Testis (tissue), 3 donors: ENCODE results near the gene ACTL8. TPM values are rescaled to one million over a fixed set of nuclear protein-coding genes. Genes with fewer than 3 reads are reported as not detected.

ENCODE experiments used
- DNase-seq: peaks from one replicate; pipeline ENCODE4 v3.0.0-alpha.2; 2019
- H3K27ac ChIP-seq, 2 donors: fragments of 200-600 bp; sonication (generic); one replicate each; pipeline ENCODE4 v1.5.1; 2019
- H3K27me3 ChIP-seq: fragments of 200-600 bp; sonication (generic); one replicate; pipeline ENCODE4 v1.5.1; 2019
- H3K36me3 ChIP-seq: fragments of 200-600 bp; sonication (generic); one replicate; pipeline ENCODE4 v1.5.1; 2017; ENCODE audit warnings: low read depth; ENCODE audit errors: missing control alignments
- H3K4me1 ChIP-seq: fragments of 200-600 bp; sonication (generic); one replicate; pipeline ENCODE4 v1.5.1; 2019
- H3K4me3 ChIP-seq, 2 donors: fragments of 200-600 bp; sonication (generic); one replicate each; pipeline ENCODE4 v1.5.1; 2017 to 2019
- H3K9me3 ChIP-seq: fragments of 200-600 bp; sonication (generic); one replicate; pipeline ENCODE4 v1.5.1; 2017
- POLR2A ChIP-seq: fragments of 450-650 bp; IDR thresholded peaks from one replicate; pipeline ENCODE4 v1.6.1; 2017; ENCODE audit warnings: antibody characterized with exemption, mild to moderate bottlenecking, moderate library complexity
- WGBS, 2 donors: methylation state at CpG; one replicate each; pipeline ENCODE4 v1.1.5; 2018; 5-methylcytosine and 5-hydroxymethylcytosine counted together
- intact Hi-C: fragments of 100-400 bp; cut with DNase I; formaldehyde crosslinking; loops from one replicate; pipeline ENCODE4 v1.15.1; 2023; ENCODE audit warnings: low total_unique reads
- polyA plus RNA-seq: library from polyadenylated mRNA; stranded (reverse); fragments of 350-450 nt; fragmentation: Illumina TruSeq; extraction: RNeasy Lipid Tissue Mini Kit (QIAGEN cat#74804); gene quantifications from one replicate; pipeline ENCODE4 v1.2.3, GENCODE V29; 2014; ENCODE audit warnings: low read depth, low replicate concordance; ENCODE audit not compliant: insufficient read depth
- total RNA-seq, 2 donors: library from RNA; depleted of rRNA; stranded (reverse); fragments of >200 nt; gene quantifications; one replicate each; pipeline ENCODE4 v1.2.3, GENCODE V29; 2016
- TF ChIP-seq, protein P1 (sequence below), 3 experiments: fragments of 450-650 bp in 2 of 3; fragments of 200-600 bp in 1 of 3; sonication (generic) in 1 of 3; IDR thresholded peaks; one replicate each; pipeline ENCODE4 v1.5.1; 2016 to 2019; ENCODE audit warnings: antibody characterized with exemption in 3 of 3, mild to moderate bottlenecking in 2 of 3, moderate library complexity in 1 of 3

Gene ACTL8
- total and polyA plus RNA-seq, 3 donors from 2014 or later = 10.9 to 12.8 (median 12.6) TPM

DNA sequence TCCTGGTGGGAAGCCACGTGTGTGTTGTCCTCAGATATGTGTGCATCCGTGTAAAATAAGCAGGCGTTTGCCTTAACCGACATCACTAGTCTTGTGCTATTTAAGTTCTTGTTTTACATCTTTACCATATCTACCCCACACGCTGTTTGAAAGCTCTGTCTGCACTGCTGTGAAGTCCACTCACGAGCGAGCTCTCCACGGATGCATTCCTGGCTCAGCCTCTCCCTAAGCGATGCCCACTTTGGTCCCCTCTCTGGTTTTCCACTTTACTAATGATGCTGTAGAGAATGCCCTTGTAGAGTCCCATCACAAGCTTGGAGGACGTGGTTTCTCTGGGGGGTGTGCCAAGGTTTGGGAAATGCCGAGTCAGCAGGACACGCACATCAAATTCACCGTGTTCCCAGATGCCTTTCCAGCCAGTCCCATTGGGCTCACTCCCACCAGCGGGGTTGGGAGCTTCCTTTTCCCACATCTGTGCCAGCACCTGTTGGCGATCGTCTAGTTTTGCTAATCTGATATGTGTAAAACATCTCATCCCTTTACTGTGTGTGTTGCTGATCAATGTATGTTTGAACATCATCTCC, 43.8 kb downstream of the ACTL8 start:
- H3K36me3 ChIP-seq = no peaks in the 10 kb centered on the region
- no peak for DNase-seq
- H3K4me1 ChIP-seq = no peaks in the 10 kb centered on the region
- WGBS, 2 donors = 68 to 76% methylated on average over 16 of the region's 16 CpGs
- H3K27me3 ChIP-seq = no peaks in the 10 kb centered on the region
- H3K9me3 ChIP-seq = no peaks in the 10 kb centered on the region
- H3K27ac ChIP-seq = no peak overlapping the region
- no peak for TF ChIP-seq POLR2A
- TF ChIP-seq, protein P1, sequence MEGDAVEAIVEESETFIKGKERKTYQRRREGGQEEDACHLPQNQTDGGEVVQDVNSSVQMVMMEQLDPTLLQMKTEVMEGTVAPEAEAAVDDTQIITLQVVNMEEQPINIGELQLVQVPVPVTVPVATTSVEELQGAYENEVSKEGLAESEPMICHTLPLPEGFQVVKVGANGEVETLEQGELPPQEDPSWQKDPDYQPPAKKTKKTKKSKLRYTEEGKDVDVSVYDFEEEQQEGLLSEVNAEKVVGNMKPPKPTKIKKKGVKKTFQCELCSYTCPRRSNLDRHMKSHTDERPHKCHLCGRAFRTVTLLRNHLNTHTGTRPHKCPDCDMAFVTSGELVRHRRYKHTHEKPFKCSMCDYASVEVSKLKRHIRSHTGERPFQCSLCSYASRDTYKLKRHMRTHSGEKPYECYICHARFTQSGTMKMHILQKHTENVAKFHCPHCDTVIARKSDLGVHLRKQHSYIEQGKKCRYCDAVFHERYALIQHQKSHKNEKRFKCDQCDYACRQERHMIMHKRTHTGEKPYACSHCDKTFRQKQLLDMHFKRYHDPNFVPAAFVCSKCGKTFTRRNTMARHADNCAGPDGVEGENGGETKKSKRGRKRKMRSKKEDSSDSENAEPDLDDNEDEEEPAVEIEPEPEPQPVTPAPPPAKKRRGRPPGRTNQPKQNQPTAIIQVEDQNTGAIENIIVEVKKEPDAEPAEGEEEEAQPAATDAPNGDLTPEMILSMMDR (IDR thresholded peaks at IDR 0.05) = no peak
- H3K4me3 ChIP-seq = no peak overlapping the region
- intact Hi-C loops = no loop called here

DNA sequence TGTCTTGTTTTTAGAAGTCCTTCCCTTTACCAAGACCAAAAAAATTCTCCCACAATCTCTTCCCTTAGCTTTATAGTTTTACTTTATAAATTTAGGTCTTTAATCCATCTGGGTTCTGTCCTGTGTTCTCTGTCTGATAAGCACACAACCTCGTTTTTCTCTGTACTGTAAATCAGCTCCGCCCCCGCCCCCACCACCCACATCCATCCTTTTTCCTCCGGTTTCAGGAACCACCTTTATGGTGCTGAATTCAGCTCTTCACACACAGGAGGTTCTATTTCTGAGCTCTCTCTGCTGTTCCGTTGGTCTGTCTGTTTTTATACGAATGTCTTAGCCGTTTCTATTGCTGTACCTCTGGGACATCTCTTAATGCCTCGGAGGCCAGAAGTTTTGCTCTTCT, 44.5 kb downstream of the ACTL8 start:
- DNase-seq = no peak
- H3K27me3 ChIP-seq = no peaks in the 10 kb centered on the region
- no peak overlapping the region for H3K27ac ChIP-seq
- H3K9me3 ChIP-seq = no peaks in the 10 kb centered on the region
- no peak overlapping the region for H3K4me3 ChIP-seq
- TF ChIP-seq, protein P1 (IDR thresholded peaks at IDR 0.05) = no peak
- no peak for TF ChIP-seq POLR2A
- H3K4me1 ChIP-seq = no peaks in the 10 kb centered on the region
- intact Hi-C loops = no loop called here
- WGBS, 2 donors = 54 to 57% methylated on average over 8 of the region's 8 CpGs
- no peaks in the 10 kb centered on the region for H3K36me3 ChIP-seq

DNA sequence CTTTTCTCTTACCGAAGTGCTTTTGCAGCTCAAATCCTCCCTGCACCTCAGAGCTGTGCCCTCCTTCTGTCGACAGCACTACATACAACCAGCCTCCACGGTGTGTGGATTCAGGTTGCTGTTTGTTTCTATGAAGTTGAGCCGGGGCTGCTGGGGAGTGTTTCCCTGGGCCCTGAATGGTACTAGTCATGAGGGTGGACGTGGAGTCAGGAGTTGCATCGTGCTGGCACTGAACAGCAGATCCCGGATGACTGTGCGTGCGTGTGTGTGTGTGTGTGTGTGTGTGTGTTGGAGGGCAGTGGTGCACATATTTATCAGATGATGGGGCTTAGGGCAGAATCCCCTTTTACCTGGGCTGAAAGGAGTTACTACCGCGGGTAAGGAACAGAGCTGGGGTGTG, 47.0 kb downstream of the ACTL8 start:
- DNase-seq = no peak
- no peak overlapping the region for H3K4me3 ChIP-seq
- H3K27me3 ChIP-seq = no peaks in the 10 kb centered on the region
- no peaks in the 10 kb centered on the region for H3K4me1 ChIP-seq
- no peaks in the 10 kb centered on the region for H3K9me3 ChIP-seq
- 67 to 79% methylated on average over 11 of the region's 11 CpGs for WGBS, 2 donors
- no peaks in the 10 kb centered on the region for H3K36me3 ChIP-seq
- TF ChIP-seq, protein P1 (IDR thresholded peaks at IDR 0.05) = no peak
- no peak for TF ChIP-seq POLR2A
- intact Hi-C loops = no loop called here
- no peak overlapping the region for H3K27ac ChIP-seq

DNA sequence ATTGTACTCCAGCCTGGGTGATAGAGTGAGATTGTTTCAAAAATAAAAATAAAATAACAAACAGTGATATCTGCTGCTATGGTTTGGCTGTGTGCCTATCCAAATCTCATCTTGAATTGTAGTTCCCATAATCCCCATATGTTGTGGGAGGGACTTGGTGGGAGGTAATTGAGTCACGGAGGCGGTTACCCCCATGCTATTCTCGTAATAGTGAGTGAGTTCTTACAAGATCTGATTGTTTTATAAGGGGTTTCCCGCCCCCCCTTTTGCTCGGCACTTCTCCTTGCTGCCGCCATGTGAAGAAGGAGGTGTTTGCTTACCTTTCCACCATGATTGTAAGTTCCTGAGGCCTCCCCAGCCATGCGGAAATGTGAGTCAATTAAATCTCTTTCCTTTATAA, 47.8 kb downstream of the ACTL8 start:
- no peaks in the 10 kb centered on the region for H3K27me3 ChIP-seq
- intact Hi-C loops = no loop called here
- no peak overlapping the region for H3K4me3 ChIP-seq
- no peaks in the 10 kb centered on the region for H3K4me1 ChIP-seq
- TF ChIP-seq, protein P1 (IDR thresholded peaks at IDR 0.05) = no peak
- TF ChIP-seq POLR2A = no peak
- no peak overlapping the region for H3K27ac ChIP-seq
- H3K9me3 ChIP-seq = no peaks in the 10 kb centered on the region
- DNase-seq = no peak
- H3K36me3 ChIP-seq = no peaks in the 10 kb centered on the region
- 87 to 90% methylated on average over 7 of the region's 7 CpGs for WGBS, 2 donors
